GM20000 (cell line): ENCODE measurements around the gene CD6.

Source experiments
- DNase-seq: peaks from one replicate; pipeline ENCODE4 v3.0.0; 2012; ENCODE audit warnings: low spot score
- TF ChIP-seq, protein P1 (sequence below): IDR thresholded peaks from 2 replicates; pipeline ENCODE4 v1.5.1; 2012; ENCODE audit warnings: mild to moderate bottlenecking, control low read depth; ENCODE audit errors: extremely low read depth, missing control alignments

The CD6 gene

GRCh38 chr11:60977224-60977623 is 5.7 kb downstream of the CD6 start:
- no peak for DNase-seq
- TF ChIP-seq, protein P1, sequence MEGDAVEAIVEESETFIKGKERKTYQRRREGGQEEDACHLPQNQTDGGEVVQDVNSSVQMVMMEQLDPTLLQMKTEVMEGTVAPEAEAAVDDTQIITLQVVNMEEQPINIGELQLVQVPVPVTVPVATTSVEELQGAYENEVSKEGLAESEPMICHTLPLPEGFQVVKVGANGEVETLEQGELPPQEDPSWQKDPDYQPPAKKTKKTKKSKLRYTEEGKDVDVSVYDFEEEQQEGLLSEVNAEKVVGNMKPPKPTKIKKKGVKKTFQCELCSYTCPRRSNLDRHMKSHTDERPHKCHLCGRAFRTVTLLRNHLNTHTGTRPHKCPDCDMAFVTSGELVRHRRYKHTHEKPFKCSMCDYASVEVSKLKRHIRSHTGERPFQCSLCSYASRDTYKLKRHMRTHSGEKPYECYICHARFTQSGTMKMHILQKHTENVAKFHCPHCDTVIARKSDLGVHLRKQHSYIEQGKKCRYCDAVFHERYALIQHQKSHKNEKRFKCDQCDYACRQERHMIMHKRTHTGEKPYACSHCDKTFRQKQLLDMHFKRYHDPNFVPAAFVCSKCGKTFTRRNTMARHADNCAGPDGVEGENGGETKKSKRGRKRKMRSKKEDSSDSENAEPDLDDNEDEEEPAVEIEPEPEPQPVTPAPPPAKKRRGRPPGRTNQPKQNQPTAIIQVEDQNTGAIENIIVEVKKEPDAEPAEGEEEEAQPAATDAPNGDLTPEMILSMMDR: no peak

GRCh38 chr11:60977836-60978235 is 6.4 kb downstream of the CD6 start:
- TF ChIP-seq, protein P1: no peak
- DNase-seq: no peak

DNA sequence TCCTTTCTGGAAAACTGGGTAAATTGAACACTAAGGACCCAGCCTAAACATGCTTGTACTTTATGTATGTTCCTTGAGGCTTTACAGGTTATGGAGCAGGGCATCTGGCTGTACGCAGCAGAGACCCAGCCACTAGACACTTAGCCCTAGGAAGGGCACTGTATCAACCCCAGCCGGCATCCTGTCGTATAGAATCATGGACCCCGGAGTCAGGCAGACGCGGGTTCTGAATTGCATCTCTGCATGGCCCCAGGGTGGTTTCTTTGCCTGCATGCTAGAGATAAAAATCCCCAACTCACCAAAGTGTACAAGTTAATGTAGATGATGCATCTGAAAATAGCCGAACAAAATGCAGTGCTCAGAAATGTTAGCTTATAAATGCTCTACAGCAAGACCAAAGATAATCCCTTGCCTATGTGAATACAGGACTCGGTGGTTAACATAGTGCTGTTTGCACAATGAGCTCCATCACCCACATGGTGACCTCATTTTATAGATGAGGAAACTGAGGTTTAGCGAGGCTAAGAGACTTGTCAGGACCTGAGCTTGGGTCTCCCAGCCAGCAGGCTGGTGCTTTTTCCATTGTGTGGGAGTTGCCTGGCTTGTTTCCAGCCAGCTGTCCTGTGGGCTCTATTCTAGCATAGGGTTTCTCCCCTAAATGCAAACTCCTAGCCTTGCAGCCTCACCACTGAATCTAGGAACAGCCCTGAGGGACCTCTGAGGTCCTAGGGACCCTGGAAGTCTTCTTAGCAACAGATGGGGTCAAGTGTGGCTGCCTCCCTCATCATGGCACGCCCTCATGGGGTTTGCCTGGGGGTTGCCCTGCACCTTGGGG is 7.3 kb downstream of the CD6 start:
- TF ChIP-seq, protein P1: no peak
- DNase-seq: no peak

DNA sequence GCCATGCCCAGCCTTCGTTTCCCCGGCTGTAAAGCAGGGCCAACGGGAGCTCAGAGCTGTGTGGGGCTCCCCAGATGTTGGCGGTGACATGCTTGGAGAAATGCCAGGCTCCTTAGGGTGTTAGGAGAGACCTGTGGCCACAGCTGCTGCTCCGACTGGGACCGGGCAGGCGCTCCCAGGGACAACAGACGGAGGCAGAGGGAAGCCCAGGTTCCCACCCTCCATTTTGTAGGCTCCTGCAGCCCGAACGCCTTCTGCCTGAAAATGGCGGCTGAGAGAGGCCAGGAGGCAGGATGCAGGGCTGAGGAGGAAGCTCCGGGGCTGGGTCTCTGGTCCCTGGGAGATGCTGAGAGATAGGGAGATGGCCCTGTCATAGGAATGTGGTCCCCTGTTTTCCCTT is 10.0 kb downstream of the CD6 start:
- DNase-seq: no peak
- TF ChIP-seq, protein P1: no peak

GRCh38 chr11:60982184-60982583 is 10.7 kb downstream of the CD6 start:
- no peak for DNase-seq
- TF ChIP-seq, protein P1: no peak

DNA sequence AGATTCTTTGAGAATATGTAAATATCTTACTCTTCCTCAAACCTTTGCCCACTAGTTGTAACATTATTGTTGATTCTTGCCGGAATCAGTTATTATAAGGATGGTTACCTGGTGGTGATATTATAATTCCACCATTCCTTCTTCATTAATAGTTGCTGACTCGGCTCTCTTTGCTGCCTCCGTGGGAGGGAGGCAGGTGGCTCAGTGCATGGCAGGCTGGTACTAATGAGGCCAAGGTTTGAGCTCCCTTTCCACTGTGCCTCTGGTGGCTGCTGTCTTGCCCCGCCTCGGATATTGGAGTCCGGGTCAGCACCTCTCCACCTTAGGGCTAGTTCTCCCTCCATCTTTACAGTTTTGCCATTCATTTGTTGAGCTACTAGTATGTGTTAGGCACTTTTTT is 12.7 kb downstream of the CD6 start:
- TF ChIP-seq, protein P1: no peak
- no peak for DNase-seq

- DNase-seq: no peak
These were observed 13.2 kb downstream of the CD6 start for GRCh38 chr11:60984636-60985035.

More at GRCh38 chr11:60984636-60985035, 13.2 kb downstream of the CD6 start:
- TF ChIP-seq, protein P1: no peak
